C1 segment of cervical spinal cord (tissue), 14 donors: ENCODE measurements around the gene CDH5.

Experiments
- DNase-seq, 14 donors: peaks; one replicate each; lab custom pipeline; 2025; lab: John Stamatoyannopoulos, UW

The CDH5 gene

GRCh38 chr16:66412182-66412581, 45.7 kb downstream of the CDH5 start:
- no peak for DNase-seq

GRCh38 chr16:66414891-66415290, 48.4 kb downstream of the CDH5 start:
- no peak for DNase-seq

- DNase-seq = no peak
Measured at GRCh38 chr16:66416136-66416535, 49.6 kb downstream of the CDH5 start.

- DNase-seq = no peak
Measured at GRCh38 chr16:66416939-66417700, 50.6 kb downstream of the CDH5 start.

GRCh38 chr16:66418165-66418962, 51.9 kb downstream of the CDH5 start:
- DNase-seq = no peak

DNA sequence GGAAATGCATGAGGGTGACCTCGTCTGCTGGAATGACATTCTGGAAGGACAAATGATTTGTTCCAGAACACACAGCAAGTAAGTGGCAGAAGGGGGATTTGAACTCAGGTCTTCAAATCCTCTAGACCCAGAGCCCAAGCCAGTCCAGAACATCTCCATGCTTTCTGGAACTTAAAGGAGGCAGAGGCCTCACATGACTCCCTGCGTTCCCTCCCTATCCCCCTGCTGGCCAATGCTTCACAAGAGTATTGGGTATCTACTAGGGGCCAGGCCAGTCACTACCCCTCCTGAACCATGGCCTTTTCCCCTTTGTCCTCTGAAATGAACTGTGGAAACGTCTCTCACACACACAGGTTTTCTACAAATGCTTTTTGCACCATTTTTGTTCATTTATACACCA, 53.0 kb downstream of the CDH5 start:
- DNase-seq = no peak

GRCh38 chr16:66420396-66420795, 53.9 kb downstream of the CDH5 start:
- DNase-seq = no peak

GRCh38 chr16:66421891-66422290, 55.4 kb downstream of the CDH5 start:
- no peak for DNase-seq

DNA sequence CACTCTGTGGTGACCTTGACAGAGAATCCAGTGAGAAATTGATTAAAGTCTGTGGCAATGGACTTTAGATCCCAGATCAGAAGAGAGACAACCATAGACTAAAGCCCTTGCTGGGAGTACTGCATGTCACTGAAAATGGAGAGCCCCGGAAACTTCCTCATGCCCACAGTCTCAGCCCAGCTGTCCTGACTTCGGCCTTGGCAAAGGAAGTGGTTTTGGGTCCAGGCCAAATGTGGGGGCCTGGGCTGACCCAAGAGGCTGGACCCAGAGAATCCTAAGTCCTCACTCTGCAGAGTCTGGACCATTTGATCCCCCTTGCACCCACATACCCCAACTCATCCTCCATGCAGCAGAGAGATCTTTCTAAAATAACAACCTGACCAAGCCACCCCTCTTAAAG, 55.9 kb downstream of the CDH5 start:
- no peak for DNase-seq

- no peak for DNase-seq
Measured at GRCh38 chr16:66423177-66423576, 56.7 kb downstream of the CDH5 start.

GRCh38 chr16:66425651-66426050, 59.2 kb downstream of the CDH5 start:
- DNase-seq = no peak

DNA sequence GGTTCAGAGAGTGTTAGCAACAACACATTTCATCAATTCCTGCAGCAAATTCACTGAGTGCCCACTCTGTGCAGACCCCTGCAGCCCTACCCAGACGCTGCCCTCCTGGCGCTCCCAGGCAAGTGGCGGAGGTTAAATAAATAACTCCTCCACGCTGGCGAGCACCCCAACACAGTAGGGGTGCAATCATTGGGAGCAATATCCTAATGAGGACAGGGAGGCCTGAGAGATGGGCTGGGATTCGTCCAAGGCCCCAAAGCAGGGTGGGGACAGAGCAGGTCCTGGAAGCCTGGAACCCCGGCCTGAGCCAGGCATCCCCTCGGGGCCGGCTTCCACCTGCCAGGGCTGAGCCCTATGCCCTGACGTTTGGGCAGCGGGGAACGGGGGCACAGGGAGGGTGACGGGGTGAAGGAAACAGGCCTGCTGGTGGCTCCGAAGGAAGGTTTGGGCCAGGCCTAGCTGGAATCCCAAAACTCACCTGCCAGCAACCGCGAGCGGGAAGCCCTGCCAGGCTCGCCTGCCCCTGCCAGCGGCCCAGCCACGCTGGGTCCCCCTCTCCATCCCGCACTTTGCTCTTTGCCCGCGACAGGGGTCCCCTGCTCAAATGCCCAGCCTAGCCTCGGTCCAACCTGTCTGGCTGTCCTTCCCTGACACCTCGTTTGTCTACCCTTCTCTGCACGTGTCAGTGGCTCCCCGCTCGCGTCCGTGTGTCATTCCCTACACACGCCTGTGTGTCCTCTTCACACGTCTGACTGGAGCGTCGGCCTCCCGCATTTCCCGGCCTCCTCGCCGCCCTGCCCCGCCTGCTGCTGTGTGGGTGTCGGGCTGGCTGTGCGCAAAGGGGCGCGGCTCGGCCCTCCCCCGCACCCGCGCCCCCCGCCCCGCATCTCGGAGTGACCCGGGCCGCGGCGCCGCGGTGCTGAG, 59.9 kb downstream of the CDH5 start:
- DNase-seq = no peak

GRCh38 chr16:66427036-66427860, 60.8 kb downstream of the CDH5 start, which contains the start of gene BEAN1:
Gene BEAN1 (plus strand): TSS chr16:66427295. CDS start chr16:66437677, 10,382 bp downstream.
- no peak for DNase-seq

GRCh38 chr16:66427871-66428681, 61.6 kb downstream of the CDH5 start:
- DNase-seq = no peak

- DNase-seq = no peak
Measured at GRCh38 chr16:66428682-66429251, 62.3 kb downstream of the CDH5 start.

GRCh38 chr16:66429290-66429962, 62.9 kb downstream of the CDH5 start:
- DNase-seq = no peak

- no peak for DNase-seq
Measured at GRCh38 chr16:66430214-66430613, 63.7 kb downstream of the CDH5 start.

GRCh38 chr16:66431760-66432159, 65.3 kb downstream of the CDH5 start:
- no peak for DNase-seq

- no peak for DNase-seq
Measured at GRCh38 chr16:66432429-66432828, 65.9 kb downstream of the CDH5 start.
